ENCODE measurements around the gene RBKS. TPM values are rescaled to one million over a fixed set of nuclear protein-coding genes. Genes with fewer than 3 reads are reported as not detected.

RBKS gene
- polyA plus RNA-seq, 1 of the 3 experiments (the other 2 are of a cell fraction): 7.4 TPM

- TF ChIP-seq TCF12 (IDR thresholded peaks at IDR 0.05) (no peak), GATA2 (CRISPR knock-in tag; IDR thresholded peaks at IDR 0.05) (peak; percentile 40)
- H2AFZ ChIP-seq (ENCODE audit: low read depth): no peak overlapping the region
- H3K4me1 ChIP-seq (ENCODE audit: control insufficient read depth in 1 of 2, insufficient read depth in 2 of 2, low read depth in 1 of 2, low read length in 1 of 2): peaks cover 2 to 10% of the 10 kb centered on the region in 2 experiments; a peak in 3 of 4 replicates
- H3K36me3 ChIP-seq (replicated peaks in 1 of 2; ENCODE audit: control insufficient read depth in 1 of 2, insufficient read depth in 2 of 2, low read length in 1 of 2): peaks cover 0 to 16% of the 10 kb centered on the region in 2 experiments
- H3F3A ChIP-seq (replicated peaks; ENCODE audit: insufficient read depth): peaks cover 4% of the 10 kb centered on the region
- no peaks in the 10 kb centered on the region for H4K20me1 ChIP-seq (ENCODE audit: insufficient read depth)
- H3K4me2 ChIP-seq: no peak overlapping the region
- H3K9me3 ChIP-seq: no peaks in the 10 kb centered on the region
- H3K9me2 ChIP-seq: no peaks in the 10 kb centered on the region
- POLR2A ChIA-PET: no interaction called here
- H3K4me3 ChIP-seq (ENCODE audit: low read depth in 2 of 2, low read length in 1 of 2): no peak overlapping the region
- H3K9ac ChIP-seq: no peak overlapping the region
- no peaks in the 10 kb centered on the region for H3K27me3 ChIP-seq (ENCODE audit: insufficient read depth)
- CTCF ChIA-PET: interaction anchor here (1.0 kb wide), 1 partner anchor 13 kb away, joined by 3 read pairs; no protein-coding TSS in a partner anchor
- 0 out of 4 replicates have a peak overlapping the region, but pooled peaks of 1 of the 2 experiments have one; percentile 6 for H3K27ac ChIP-seq (ENCODE audit: low read depth in 2 of 2, low read length in 1 of 2)
- H3K79me2 ChIP-seq (ENCODE audit: insufficient read depth): no peaks in the 10 kb centered on the region
- DNase-seq: no peak
- 97% methylated on average over 4 of the region's 4 CpGs for WGBS (ENCODE audit: low lambda C conversion rate)
Observed at GRCh38 chr2:27925766-27926472, 35.7 kb upstream of the RBKS start.

GRCh38 chr2:27922842-27923241 is 32.7 kb upstream of the RBKS start:
- Histone ChIP-seq H3K36me3 (replicated peaks in 1 of 2; ENCODE audit: control insufficient read depth in 1 of 2, insufficient read depth in 2 of 2, low read length in 1 of 2) (peaks cover 0 to 2% of the 10 kb centered on the region in 2 experiments), H3K79me2 (ENCODE audit: insufficient read depth) (no peaks in the 10 kb centered on the region), H3K4me3 (ENCODE audit: low read depth in 2 of 2, low read length in 1 of 2) (no peak overlapping the region), H3K27me3 (ENCODE audit: insufficient read depth) (no peaks in the 10 kb centered on the region), H3K4me2 (no peak overlapping the region), H3K4me1 (ENCODE audit: control insufficient read depth in 1 of 2, insufficient read depth in 2 of 2, low read depth in 1 of 2, low read length in 1 of 2) (peaks cover 11 to 12% of the 10 kb centered on the region in 2 experiments; a peak in 3 of 4 replicates), H3K9me3 (no peaks in the 10 kb centered on the region), H3K9me2 (no peaks in the 10 kb centered on the region), H3K9ac (no peak overlapping the region), H2AFZ (ENCODE audit: low read depth) (no peak overlapping the region), H3K27ac (ENCODE audit: low read depth in 2 of 2, low read length in 1 of 2) (no peak overlapping the region), H3F3A (replicated peaks; ENCODE audit: insufficient read depth) (peaks cover 12% of the 10 kb centered on the region), H4K20me1 (ENCODE audit: insufficient read depth) (no peaks in the 10 kb centered on the region)
- DNase-seq: no peak
- POLR2A ChIA-PET: no interaction called here
- CTCF ChIA-PET: no interaction called here
- WGBS (ENCODE audit: low lambda C conversion rate): 83% methylated on average over 1 of the region's 1 CpG
- TF ChIP-seq MXI1 (IDR thresholded peaks at IDR 0.05; ENCODE audit: low read depth, low read length) (no peak), RXRA (IDR thresholded peaks at IDR 0.05; ENCODE audit: borderline replicate concordance, low read depth) (no peak), USF1 (IDR thresholded peaks at IDR 0.05; ENCODE audit: borderline replicate concordance, low read depth) (no peak), FOXM1 (IDR thresholded peaks at IDR 0.05; ENCODE audit: low read depth) (no peak), TEAD4 (IDR thresholded peaks at IDR 0.05; ENCODE audit: borderline replicate concordance, insufficient read depth) (no peak), ELF1 (IDR thresholded peaks at IDR 0.05) (no peak), EP300 (IDR thresholded peaks at IDR 0.05; ENCODE audit: borderline replicate concordance in 1 of 2, low read depth in 1 of 2, low read length in 1 of 2) (no peak), YY1 (IDR thresholded peaks at IDR 0.05; ENCODE audit: low read depth) (no peak), CHD2 (IDR thresholded peaks at IDR 0.05; ENCODE audit: low read length, partially characterized antibody) (no peak), SMC3 (IDR thresholded peaks at IDR 0.05; ENCODE audit: low read depth, low read length) (no peak), RCOR1 (IDR thresholded peaks at IDR 0.05; ENCODE audit: low read length) (no peak), FOXJ3 (CRISPR knock-in tag; IDR thresholded peaks at IDR 0.05) (no peak), GATA2 (CRISPR knock-in tag; IDR thresholded peaks at IDR 0.05) (no peak), TCF12 (IDR thresholded peaks at IDR 0.05) (no peak), USF2 (IDR thresholded peaks at IDR 0.05; ENCODE audit: borderline replicate concordance, low read depth, low read length) (no peak), POLR2AphosphoS5 (IDR thresholded peaks at IDR 0.05; ENCODE audit: low read depth, low read length) (no peak)
- TF ChIP-seq, protein P1, sequence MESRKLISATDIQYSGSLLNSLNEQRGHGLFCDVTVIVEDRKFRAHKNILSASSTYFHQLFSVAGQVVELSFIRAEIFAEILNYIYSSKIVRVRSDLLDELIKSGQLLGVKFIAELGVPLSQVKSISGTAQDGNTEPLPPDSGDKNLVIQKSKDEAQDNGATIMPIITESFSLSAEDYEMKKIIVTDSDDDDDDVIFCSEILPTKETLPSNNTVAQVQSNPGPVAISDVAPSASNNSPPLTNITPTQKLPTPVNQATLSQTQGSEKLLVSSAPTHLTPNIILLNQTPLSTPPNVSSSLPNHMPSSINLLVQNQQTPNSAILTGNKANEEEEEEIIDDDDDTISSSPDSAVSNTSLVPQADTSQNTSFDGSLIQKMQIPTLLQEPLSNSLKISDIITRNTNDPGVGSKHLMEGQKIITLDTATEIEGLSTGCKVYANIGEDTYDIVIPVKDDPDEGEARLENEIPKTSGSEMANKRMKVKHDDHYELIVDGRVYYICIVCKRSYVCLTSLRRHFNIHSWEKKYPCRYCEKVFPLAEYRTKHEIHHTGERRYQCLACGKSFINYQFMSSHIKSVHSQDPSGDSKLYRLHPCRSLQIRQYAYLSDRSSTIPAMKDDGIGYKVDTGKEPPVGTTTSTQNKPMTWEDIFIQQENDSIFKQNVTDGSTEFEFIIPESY (IDR thresholded peaks at IDR 0.05; ENCODE audit: borderline replicate concordance, low read depth): no peak
- TF ChIP-seq, protein P2, sequence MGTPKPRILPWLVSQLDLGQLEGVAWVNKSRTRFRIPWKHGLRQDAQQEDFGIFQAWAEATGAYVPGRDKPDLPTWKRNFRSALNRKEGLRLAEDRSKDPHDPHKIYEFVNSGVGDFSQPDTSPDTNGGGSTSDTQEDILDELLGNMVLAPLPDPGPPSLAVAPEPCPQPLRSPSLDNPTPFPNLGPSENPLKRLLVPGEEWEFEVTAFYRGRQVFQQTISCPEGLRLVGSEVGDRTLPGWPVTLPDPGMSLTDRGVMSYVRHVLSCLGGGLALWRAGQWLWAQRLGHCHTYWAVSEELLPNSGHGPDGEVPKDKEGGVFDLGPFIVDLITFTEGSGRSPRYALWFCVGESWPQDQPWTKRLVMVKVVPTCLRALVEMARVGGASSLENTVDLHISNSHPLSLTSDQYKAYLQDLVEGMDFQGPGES (IDR thresholded peaks at IDR 0.05; ENCODE audit: low read depth, low read length): no peak
- TF ChIP-seq, protein P3, sequence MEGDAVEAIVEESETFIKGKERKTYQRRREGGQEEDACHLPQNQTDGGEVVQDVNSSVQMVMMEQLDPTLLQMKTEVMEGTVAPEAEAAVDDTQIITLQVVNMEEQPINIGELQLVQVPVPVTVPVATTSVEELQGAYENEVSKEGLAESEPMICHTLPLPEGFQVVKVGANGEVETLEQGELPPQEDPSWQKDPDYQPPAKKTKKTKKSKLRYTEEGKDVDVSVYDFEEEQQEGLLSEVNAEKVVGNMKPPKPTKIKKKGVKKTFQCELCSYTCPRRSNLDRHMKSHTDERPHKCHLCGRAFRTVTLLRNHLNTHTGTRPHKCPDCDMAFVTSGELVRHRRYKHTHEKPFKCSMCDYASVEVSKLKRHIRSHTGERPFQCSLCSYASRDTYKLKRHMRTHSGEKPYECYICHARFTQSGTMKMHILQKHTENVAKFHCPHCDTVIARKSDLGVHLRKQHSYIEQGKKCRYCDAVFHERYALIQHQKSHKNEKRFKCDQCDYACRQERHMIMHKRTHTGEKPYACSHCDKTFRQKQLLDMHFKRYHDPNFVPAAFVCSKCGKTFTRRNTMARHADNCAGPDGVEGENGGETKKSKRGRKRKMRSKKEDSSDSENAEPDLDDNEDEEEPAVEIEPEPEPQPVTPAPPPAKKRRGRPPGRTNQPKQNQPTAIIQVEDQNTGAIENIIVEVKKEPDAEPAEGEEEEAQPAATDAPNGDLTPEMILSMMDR (IDR thresholded peaks at IDR 0.05): no peak

Measured in SK-N-SH (cell line).